ENCODE data around the gene SATB1. TPM values are rescaled to one million over a fixed set of nuclear protein-coding genes. Genes with fewer than 3 reads are reported as not detected.
"Not testable (repeated sequence)": the region's sequence is repeated elsewhere in the genome, so short reads cannot be mapped to it uniquely, and the experiment has no call there.

SATB1 gene
- total RNA-seq = 59.7 TPM

DNA sequence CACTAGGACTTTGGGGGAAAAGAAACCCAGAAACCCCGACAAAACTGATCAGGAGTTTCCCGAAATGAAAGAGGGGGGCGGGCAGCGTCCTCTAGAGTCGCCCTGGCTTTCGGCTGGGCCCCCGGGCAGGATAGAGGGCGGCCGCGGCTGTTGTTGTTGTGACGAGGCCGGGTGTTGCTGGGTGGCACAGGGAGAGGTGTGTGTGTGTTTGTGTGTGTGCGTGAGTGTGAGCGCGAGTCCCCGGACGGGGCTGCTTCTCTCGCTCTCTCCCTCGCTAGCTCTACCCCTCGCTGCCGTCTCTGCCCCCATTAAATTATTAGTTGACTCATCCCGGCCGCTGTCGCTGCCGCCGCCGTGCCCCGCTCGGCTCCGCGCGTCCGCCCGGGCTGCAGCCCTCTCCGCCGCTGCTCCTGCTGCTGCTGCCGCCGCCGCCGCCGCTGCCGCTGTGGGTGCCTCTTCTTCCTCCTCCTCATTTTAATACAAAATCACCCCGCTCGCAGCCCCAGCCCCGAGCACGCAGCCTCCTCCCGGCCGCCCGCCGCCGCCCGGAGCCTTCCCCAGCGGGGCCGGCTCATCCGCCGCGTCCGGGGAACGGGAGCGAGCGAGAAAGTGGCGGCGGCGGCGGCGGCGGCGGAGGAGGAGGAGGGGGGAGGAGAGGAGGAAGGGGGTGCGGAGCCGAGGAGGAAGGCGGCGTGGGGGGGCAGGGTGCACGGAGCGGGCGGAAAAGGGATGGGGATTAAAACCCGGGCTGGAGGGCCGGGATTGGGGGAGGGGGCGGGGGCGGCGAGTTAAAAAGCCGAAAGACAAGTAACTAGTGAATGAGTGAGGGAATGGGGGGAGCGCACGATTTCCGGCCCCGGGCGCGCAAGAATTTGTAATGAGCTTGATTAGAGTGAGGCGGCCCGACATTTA lies at the start of gene SATB1:
Gene SATB1, minus strand, starts transcription at position 611 of the 912 bp plus-strand sequence. CDS start 4,372 bp downstream, outside the sequence.
- DNase-seq (ENCODE audit: low spot score) = peak; percentile 92

DNA sequence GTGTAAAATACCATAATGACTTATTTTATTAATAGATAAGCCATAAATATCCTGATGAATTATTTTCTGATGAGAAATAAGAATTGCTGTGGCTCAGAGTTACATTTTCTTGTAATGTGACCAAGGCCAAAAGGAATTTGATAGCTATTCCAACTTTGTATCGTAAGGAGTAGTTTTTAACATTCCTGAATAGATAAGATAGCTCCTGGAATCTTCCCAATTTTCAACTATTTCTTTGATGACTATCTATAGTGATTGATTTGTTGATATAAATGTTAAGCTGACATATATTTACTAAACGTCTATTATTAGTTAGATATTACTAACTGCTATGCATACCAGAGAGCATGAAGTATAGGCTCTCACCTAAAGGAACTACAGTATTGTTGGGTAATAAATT lies 49.1 kb upstream of the SATB1 start:
- no peak for DNase-seq (ENCODE audit: low spot score)

DNA sequence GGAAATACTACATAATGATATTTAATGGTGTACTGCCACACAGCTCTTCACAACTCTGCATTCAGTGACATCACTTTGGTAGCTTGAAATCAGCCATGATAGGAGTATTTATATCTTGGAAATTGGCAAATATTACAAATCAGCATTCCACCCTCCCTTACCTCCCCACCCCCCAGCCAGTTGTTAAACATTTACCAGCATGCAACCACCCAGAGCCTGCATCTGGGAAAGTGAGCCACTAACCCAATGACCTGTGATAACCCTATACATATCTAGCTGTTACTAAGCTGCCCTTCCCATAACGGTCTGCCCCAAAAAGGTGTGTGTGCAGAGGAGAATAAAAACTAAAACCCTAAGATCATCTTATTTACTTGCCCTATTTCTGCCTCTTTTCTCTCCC lies 44.6 kb upstream of the SATB1 start:
- DNase-seq (ENCODE audit: low spot score) = no peak

DNA sequence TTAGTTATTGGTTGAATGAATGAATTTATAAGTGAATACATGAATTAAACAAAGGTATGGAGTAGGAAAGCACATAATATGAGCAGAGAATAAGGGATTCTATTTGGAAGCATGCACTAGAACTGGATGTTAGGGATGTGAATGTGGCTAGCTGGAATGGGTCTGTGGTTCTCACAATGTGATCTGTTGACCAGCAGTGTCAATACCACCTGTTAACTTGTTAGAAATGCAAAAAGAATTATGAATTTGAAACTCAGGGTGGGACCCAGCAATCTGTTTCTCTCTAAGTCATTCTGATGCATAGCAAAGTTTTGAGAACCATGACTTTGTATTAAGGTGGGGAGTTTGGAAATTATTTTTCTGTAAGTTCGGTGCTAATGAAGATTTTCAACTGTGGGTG lies 41.0 kb upstream of the SATB1 start:
- DNase-seq (ENCODE audit: low spot score) = no peak

DNA sequence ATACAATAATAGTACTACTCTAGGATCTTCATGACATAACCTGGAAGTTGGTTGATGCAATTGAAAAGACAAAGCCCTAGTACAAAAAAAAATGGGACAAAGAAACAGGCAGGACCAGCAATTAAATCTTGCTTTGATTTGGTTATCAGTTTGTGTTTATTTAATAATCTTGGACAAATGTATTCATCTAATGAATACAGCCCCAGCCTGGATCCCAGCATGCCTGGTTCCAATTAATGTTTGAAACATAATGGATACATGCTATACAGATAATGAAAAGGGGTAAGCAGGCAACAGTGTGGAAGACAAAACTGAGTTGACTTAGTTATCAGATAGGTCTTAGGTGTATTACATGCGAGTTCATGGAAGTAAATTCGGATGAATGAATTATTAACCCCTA lies 29.6 kb upstream of the SATB1 start:
- no peak for DNase-seq (ENCODE audit: low spot score)

DNA sequence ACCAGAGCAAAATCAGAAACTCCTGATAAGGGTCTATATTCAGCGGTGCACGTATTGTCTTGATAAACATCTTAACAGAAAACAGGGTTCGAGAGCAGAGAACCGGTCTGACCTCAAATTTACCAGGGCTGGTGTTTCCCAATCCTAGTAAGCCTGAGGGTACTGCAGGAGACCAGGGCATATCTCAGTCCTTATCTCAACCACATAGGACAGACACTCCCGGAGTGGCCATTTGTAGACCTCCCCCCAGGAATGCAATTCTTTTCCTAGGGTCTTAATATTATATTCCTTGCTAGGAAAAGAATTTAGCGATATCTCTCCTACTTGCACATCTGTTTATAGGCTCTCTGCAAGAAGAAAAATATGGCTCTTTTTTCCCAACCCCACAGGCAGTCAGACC lies 24.5 kb upstream of the SATB1 start:
- not testable (repeated sequence) for DNase-seq (ENCODE audit: low spot score)

DNA sequence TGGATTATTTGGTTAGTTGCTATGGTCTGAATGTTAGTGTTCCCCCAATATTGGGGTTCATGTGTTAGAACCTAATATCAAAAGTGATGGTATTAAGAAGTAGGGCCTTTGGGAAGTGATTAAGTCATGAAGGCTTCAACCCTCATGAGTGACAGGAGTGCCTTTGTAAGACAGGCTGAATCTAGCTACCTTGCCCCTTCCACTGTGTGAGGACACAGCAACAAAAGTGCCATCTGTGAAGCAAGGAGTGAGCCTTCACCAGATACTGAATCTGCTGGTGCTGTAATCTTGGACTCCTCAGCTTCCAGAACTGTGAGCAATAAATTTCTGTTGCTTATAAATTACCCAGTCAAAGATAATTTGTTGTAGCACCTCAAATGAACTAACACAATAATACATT lies 22.6 kb upstream of the SATB1 start:
- DNase-seq (ENCODE audit: low spot score) = no peak

DNA sequence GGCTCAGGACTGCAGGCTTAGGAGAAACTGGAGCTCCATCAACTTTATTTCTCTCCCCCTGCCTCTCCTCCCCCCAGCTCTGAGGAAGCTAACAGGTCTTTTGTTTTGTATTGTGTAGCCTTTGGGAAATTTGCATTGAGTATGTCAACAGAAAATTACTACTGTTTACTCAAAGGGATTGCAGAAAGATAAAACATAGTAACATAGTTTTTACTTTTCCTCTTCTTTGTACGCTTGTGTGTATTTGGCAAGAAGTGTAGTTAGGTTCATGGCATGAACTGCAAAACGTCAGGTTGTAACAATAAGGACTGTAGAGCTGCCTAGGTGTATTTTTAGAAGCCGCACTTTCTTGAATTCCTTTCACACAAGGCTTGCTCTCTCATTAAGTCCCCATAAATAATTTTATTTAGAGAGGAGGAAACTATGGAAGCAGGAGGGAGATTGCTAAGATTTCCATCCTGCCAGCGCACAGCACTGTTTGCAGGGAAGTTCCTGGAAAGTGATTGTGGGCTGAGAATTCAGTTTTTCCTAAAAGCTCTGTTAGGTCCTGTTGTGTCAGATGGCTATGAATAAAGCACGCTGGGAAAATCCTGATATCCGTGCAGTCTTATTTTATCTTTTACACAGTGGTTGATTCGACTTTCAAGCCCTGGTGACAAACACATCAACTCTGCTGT lies 21.1 kb upstream of the SATB1 start:
- no peak for DNase-seq (ENCODE audit: low spot score)

DNA sequence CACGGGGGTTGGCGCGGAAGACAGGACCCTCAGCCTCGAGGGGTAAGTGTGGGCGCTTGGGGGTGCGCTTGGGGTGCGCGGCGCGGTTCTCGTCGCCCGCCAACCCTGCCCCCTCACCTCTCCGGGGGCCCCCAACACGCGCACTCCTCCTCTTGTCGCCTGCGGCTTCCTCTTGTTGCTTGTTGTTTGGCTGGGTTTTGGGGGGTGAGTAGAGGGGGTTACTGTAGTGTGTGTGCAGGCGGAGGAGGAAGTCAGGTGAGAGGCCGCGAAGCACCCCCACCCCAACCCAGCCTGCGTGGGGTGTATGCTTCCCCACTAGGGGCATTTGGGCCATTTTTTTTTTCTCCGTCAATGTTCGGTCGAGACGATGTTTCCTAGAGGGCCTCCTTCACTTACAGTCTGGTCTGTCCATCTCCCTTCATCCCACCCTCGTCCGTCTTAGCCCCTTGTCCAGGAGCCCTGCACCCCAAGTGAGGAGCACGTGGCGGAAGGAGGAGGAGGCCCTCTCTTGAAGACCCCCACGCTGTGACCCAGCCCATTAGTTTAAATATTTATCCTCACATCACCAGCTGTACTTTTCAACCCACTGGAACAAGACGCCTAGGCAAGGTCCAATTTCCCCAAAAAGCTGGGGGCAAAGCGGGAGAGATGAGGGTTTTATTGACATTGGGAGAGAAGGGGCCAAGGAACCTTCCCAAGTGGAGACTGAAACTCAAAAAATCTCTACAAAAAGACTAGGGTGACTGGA lies 20.4 kb upstream of the SATB1 start:
- peak; percentile 55 for DNase-seq (ENCODE audit: low spot score)

DNA sequence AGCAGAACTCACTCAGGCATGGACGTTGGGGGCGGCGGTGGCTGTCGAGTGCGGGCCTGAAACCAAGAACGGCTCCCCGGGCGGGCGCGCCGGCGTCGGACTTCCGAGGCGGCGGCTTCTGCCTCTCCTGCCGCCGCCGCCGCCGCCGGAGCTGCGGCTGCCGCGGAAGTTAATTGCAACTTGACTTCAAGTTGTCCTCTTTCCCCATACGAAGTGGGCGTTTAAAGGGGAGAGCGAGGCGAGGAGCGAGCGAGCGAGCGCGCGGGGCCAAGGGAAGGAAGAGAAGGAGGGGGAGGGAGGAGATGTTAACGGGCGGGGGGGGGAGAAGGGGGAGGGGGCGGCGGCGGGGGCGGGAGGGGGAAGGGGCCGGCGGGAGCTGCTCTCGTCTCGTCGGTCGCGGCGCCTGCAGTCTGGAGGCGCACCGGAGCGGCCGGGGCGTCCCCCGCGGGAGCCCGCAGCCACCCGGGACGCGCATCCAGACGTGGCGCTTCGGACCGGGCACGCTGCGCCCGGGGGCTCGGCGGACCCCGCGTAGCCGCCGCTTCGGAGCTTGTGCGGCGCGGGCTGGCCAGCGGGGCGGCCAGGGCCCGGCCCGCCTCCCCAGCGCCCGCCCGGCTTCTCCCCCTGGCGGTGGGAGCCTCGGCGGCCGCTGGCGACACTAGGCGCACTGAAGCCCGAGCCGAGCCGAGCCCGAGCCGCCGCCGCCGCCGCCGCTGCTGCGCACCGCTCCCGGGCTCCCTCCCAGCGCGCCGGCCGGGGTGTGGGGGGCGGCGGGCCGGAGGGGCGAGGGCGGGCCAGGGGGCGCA lies 19.7 kb upstream of the SATB1 start:
- DNase-seq (ENCODE audit: low spot score) = peak; percentile 66

DNA sequence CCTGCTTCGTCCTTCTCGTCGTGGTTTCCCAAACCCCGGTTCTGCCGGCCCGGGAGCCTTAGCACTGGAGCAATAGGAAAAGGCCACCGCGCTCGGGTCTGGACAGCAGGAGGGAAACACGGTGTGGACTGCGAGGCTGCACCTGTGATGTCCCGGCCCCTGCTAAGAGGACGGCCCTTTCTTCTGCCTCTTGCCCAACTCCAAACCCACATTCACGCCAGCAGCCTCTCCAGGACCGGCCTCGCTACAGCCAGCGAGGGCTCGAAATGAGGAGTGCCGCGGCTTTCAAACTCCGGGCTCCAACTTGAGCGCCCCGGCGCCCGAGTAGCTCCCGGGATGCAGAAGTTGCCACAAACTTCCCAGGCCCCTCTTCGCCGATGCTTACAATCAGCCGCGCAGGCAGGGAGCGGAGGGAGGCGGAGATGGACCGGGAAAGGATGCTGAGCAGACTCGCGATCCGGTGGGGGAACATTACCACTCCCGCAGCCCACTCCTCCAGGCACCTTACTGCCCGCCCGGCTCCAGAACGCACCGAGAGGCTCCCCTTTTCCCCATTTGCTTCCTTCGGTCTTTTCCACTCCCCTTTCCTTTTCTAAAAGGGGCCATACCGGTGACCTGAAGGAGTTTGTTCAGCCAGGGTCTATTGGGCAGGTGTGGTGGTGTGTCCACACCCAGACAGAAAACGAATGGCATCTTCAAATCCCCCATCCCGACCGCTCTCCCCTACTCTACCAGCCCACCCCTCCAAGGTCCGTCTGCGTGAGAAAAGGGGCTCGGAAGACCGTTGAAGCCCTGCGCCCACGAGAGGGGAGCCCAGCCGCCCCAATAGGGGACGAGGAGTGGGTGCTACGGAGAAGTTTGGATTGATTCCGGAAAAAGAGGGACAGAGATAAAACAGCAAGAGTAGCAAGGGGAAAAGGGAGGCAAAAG lies 18.8 kb upstream of the SATB1 start:
- DNase-seq (ENCODE audit: low spot score) = peak; percentile 51

DNA sequence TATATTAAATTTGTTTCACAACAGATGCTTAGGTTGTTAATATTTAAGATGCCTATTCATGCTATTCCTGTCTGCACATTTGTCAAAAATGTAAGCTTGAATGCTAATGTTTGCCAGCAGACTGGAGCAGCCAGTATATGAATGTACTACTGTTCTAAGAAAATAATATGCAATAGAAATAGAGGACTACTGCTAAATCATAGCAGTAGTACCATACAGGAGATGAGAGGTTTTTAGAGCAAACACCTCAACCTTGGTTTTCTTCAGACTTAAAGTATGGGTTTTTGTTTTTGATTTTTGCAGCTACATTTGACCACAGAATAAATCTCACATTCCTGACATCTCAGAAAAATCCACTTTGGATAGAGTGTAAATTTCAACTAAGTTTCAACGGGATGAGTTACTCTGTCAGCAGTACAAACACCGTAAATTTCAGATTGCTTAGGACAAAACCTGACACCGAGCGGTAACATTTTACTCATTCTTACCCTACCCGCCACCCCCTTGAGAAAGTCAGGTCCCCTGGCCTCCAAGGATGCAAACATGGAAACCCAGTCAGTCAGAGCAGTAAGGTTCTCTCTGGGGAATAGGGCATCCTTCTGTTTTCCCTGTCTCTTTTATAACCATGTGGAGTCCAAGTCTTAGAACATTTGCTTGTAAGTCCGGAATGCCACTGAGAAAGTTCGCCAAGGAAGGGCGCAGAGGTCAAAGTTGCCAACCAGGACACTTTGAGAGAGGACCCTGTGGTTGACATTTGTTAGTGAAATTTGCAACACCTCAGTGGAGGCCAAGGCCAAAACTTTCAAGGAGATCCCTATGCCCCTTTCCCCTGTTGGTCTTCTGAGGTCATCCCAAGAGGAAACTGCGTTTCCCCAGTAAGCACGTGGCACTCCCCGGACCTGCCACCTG lies 17.9 kb upstream of the SATB1 start:
- DNase-seq (ENCODE audit: low spot score) = no peak

DNA sequence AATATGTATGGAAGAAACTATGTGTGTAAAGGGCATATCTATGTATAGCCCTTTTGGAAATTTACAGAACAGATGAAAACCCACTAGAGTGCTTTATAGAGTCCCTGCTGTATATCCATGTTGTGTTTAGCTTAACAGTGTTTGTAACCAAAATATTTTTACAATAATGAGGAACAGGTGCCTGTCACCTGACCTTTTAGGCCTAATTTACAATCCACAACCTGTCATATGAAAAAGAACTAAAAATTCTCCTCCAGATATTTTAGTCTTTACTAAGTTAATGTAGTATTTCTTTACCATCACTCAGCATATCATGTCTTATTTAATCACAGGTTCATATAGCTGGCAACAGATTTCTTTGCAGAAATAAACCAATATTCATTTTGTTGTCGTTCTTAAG lies 16.4 kb upstream of the SATB1 start:
- no peak for DNase-seq (ENCODE audit: low spot score)

DNA sequence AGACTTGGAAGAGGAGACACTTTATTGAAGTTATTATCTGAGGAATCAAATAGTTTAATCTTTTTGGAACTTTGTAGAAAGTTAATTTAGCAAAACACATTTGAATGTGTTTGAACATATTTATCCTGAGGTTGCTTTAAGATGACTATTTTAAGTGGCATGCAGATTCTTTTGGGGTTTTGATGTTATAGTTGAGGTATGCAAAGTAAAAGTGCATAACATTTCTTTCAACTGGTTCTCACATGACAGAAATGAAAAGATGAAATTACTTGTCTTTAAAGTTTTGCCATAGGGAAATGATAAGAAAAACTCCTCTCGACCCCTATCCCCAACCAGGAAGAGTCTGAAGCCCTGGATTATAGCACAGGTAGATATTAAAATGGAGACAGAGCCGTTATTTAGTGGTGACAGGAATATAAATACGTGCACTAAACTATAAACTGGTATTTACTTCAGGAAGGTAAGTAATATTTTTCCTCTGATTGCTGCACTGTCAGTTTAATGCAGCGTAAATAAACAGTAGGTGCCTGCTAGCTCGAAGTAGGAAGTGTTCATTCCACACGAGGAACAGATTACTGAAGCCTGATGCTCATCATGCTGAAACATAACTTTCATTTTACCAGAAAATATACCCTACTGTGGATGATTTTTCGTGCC lies 15.1 kb upstream of the SATB1 start:
- no peak for DNase-seq (ENCODE audit: low spot score)

DNA sequence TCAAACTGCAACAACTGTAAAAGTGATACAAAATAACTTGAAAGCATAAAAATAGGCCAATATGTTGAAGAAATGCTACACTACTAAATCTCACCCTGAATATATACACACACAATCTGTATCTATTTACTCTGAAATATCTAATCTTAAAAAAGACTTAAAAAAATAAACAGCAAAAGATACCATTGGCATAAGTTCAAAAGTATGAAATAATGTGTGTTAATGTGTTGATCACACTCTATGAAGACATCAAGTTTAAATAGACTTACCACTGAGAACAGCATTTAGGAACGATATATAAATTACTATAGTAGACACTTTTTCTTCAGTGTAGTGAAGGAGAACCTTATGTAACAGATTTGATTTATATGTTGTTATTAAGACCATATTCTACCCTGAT lies 14.1 kb upstream of the SATB1 start:
- DNase-seq (ENCODE audit: low spot score) = no peak

DNA sequence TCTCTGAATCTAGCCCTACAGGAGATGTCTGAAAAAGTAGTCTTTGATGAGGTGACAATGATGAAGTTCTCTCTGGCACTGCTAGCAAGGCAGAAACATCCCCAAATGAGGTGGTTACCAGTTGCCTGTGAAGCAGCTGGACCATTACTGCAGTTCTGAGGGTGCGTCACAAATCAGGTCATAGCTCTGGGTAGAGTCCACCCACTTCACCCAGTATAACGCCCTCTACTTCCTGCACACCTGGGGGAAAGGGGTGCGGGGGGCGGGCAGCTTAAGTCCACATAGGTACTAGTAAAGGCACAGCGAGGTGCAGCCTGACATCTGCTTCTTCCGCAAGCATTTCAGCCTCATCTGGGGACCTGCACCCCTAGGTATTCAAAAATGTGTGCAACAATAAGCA lies 13.4 kb upstream of the SATB1 start:
- DNase-seq (ENCODE audit: low spot score) = no peak

DNA sequence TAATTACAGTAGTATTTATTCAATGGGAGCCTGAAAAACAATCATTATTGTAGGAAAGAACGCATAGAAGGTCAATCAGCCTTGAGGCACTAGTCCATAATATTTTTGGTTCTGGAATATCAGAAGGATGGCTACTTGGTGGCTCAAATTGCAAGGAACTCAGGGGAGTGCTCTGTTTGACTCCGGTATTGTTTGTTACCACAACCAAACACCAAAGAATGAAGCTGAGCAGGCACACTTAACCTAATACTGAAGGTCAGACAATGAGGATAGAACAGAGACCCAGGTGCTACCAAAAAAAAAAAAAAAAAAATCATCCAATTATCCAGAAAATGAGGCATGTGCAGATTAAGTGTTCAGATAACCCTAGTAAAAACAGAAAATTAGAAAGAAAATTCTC lies 11.1 kb upstream of the SATB1 start:
- no peak for DNase-seq (ENCODE audit: low spot score)

DNA sequence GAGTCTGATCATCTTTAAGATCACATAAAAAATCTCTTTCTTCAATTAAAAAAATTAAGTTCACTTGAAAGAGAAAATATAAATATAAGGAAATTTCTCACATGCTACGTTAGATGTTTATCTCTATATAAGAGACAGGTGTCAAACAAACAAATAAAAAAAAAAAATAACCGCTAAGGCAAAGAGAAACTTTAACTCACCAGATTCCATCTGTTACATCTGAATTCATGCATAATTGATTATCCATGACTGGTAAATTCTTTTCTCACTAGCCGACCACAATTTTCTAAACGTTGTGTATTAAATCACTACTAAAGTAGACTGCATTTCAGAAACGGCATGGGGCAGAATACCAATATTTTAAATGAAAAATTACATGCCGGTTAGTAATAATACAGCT lies 9.6 kb upstream of the SATB1 start:
- DNase-seq (ENCODE audit: low spot score) = no peak

DNA sequence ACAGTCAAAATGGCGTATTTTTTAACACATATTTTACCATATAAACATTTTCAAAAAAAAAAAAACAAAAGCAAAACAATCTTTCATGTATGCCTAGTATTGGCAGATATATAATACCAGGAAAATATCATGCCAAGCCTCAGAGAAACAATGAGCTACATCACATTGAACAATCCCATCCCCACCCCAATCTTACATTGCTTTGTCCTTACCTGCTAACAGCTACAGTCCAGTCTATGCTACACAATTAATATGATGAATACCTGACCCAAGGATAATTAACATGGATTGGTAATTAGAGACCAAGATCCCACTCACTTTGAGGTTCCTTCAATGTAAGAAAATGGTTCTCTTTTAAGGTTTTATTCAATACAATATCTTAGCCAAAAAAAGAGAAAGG lies 7.6 kb upstream of the SATB1 start:
- no peak for DNase-seq (ENCODE audit: low spot score)

Measured in ureter (tissue), 1 donor.